ENCODE results near the gene GCH1.

GRCh38 chr14:54794159-54794558, 108.5 kb downstream of the GCH1 start:
- TF ChIP-seq CTCF (conservative IDR thresholded peaks at IDR 0.05 in 1 of 2, IDR thresholded peaks at IDR 0.05 in 1 of 2; ENCODE audit: low read depth in 1 of 2, low read length in 2 of 2) = no peak
- TF ChIP-seq EZH2 (IDR thresholded peaks at IDR 0.05; ENCODE audit: low read length, missing control alignments) = no peak

All from fibroblast of lung (primary cell).